K562 (cell line): ENCODE results near the gene SYN1. TPM values are rescaled to one million over a fixed set of nuclear protein-coding genes. Genes with fewer than 3 reads are reported as not detected.

Source experiments
- AFF4 ChIP-seq: sonication (generic); formaldehyde crosslinking; IDR thresholded peaks from 2 replicates; pipeline ENCODE4 v1.8.0; 2023; ENCODE audit warnings: mild to moderate bottlenecking, missing genetic modification reagents
- BDP1 ChIP-seq: IDR thresholded peaks from 3 replicates; pipeline ENCODE4 v1.6.1; 2011; ENCODE audit not compliant: insufficient read length, insufficient read depth
- CBFA2T3 ChIP-seq: fragments of 450-650 bp; IDR thresholded peaks from 2 replicates; pipeline ENCODE4 v1.6.1; 2017
- CBX8 ChIP-seq: fragments of 200-600 bp; sonication (generic); IDR thresholded peaks from 2 replicates; pipeline ENCODE4 v1.6.1; 2012; ENCODE audit warnings: borderline replicate concordance, mixed run types, low read depth, mild to moderate bottlenecking, moderate library complexity, mixed read lengths, low read length, control low read depth, inconsistent platforms; ENCODE audit not compliant: poor library complexity, severe bottlenecking; ENCODE audit errors: extremely low read depth
- CHD2 ChIP-seq: IDR thresholded peaks from 2 replicates; pipeline ENCODE4 v1.6.1; 2011; ENCODE audit warnings: low read depth, low read length
- IRF1 ChIP-seq: sonication (generic); formaldehyde crosslinking; IDR thresholded peaks from 2 replicates; pipeline ENCODE4 v1.8.0; 2022; ENCODE audit warnings: missing genetic modification reagents, mild to moderate bottlenecking, borderline replicate concordance
- NR4A1 ChIP-seq, 2 experiments: fragments of 250-450 bp in 1 of 2; fragments of 450-650 bp in 1 of 2; sonication (Bioruptor Pico) in 1 of 2; IDR thresholded peaks; 2 replicates each; pipeline versions ENCODE4 v1.4.0 to v1.6.1; 2016 to 2020; ENCODE audit warnings: mild to moderate bottlenecking in 2 of 2, missing compliant biosample characterization in 1 of 2, missing genetic modification characterization in 1 of 2, moderate library complexity in 1 of 2
- PATZ1 ChIP-seq: fragments of 250-450 bp; sonication (Bioruptor Pico); IDR thresholded peaks from 2 replicates; pipeline ENCODE4 v1.5.0; 2020; ENCODE audit warnings: mild to moderate bottlenecking, borderline replicate concordance
- PPARD ChIP-seq: fragments of 250-450 bp; sonication (Bioruptor Pico); IDR thresholded peaks from 2 replicates; pipeline ENCODE4 v1.8.0; 2022; ENCODE audit warnings: inconsistent platforms, mild to moderate bottlenecking, moderate library complexity
- PREB ChIP-seq: sonication (generic); formaldehyde crosslinking; IDR thresholded peaks from 2 replicates; pipeline ENCODE4 v1.8.1; 2023; ENCODE audit warnings: mild to moderate bottlenecking, missing genetic modification reagents
- PYGO2 ChIP-seq: fragments of 450-650 bp; IDR thresholded peaks from 2 replicates; pipeline ENCODE4 v1.6.1; 2016; ENCODE audit warnings: mild to moderate bottlenecking, missing genetic modification characterization, moderate library complexity, missing compliant biosample characterization
- SFPQ ChIP-seq: fragments of 200-400 bp; formaldehyde crosslinking; IDR thresholded peaks from 2 replicates; pipeline ENCODE4 v1.6.1; 2017; ENCODE audit warnings: mild to moderate bottlenecking, low read depth, low read length, moderate library complexity
- THAP7 ChIP-seq: fragments of 250-450 bp; sonication (Bioruptor Pico); IDR thresholded peaks from 2 replicates; pipeline ENCODE4 v1.5.0; 2021
- TRIM24 ChIP-seq, 2 experiments: fragments of 450-650 bp; IDR thresholded peaks; 2 replicates each; pipeline ENCODE4 v1.6.1; 2016
- ZFP36 ChIP-seq: fragments of 150-350 bp; IDR thresholded peaks from 2 replicates; pipeline ENCODE4 v1.6.1; 2018; ENCODE audit warnings: low read length, low read depth; ENCODE audit not compliant: partially characterized antibody
- ZNF12 ChIP-seq: sonication (generic); formaldehyde crosslinking; IDR thresholded peaks from 2 replicates; pipeline ENCODE4 v1.4.0; 2020; ENCODE audit warnings: mild to moderate bottlenecking, missing genetic modification reagents
- ZNF224 ChIP-seq: sonication (generic); formaldehyde crosslinking; IDR thresholded peaks from 2 replicates; pipeline ENCODE4 v1.8.0; 2022; ENCODE audit warnings: mild to moderate bottlenecking, missing genetic modification reagents
- polyA plus RNA-seq, 8 experiments: library from polyadenylated mRNA; depleted of rRNA in 4 of 8; stranded (reverse) in 5 of 8; unstranded in 3 of 8; fragments of >200 nt; fragmentation: Nextera tagmentation in 2 of 8; fragmentation: Illumina TruSeq in 1 of 8; extraction: Ambion mirVana in 2 of 8; extraction: Trizol in 1 of 8; gene quantifications; 2 replicates each; pipeline versions ENCODE4 v1.2.1 to v1.2.3, GENCODE V29; 2011 to 2014; ENCODE audit warnings: inconsistent platforms in 1 of 8, missing spikeins in 1 of 8
- total RNA-seq, 7 experiments: library from RNA; depleted of rRNA in 6 of 7; stranded (reverse); fragments of >200 nt in 6 of 7; fragmentation: Illumina TruSeq in 2 of 7; extraction: Trizol in 2 of 7; gene quantifications; 2 replicates each; pipeline versions ENCODE4 v1.2.1 to v1.2.3, GENCODE V29; 2011 to 2021; ENCODE audit warnings: low replicate concordance in 1 of 7

Gene SYN1
- total and polyA plus RNA-seq, 9 of the 15 experiments (the other 6 are each of a cell fraction or from before 2014, with no cell fraction given) = 0.01 to 0.28 (median 0.18) TPM; not detected in 2

- no peak for TF ChIP-seq ZFP36
- peak; percentile 92 for TF ChIP-seq CBFA2T3
- TF ChIP-seq CHD2 = no peak
- TF ChIP-seq PATZ1 (CRISPR knock-in tag) = no peak
- TF ChIP-seq PREB = no peak
- no peak for TF ChIP-seq NR4A1 (CRISPR knock-in tag; IDR thresholded peaks at IDR 0.05)
- TF ChIP-seq NR4A1 (tag; IDR thresholded peaks at IDR 0.05) = no peak
- TF ChIP-seq CBX8 = no peak
- peak; percentile 76 to 84 for TF ChIP-seq TRIM24 (IDR thresholded peaks at IDR 0.05)
- no peak for TF ChIP-seq ZNF224 (CRISPR knock-in tag)
- TF ChIP-seq THAP7 (CRISPR knock-in tag) = no peak
- TF ChIP-seq IRF1 = no peak
- TF ChIP-seq PYGO2 (tag) = no peak
- TF ChIP-seq SFPQ = no peak
- no peak for TF ChIP-seq AFF4
- no peak for TF ChIP-seq PPARD (CRISPR knock-in tag)
- no peak for TF ChIP-seq BDP1
- no peak for TF ChIP-seq ZNF12 (CRISPR knock-in tag)
These were observed 42.5 kb upstream of the SYN1 start (continued) for GRCh38 chrX:47662144-47662657.
